GM12878 (cell line): ENCODE data around the gene FERMT3. TPM values are rescaled to one million over a fixed set of nuclear protein-coding genes. Genes with fewer than 3 reads are reported as not detected.

Experiments
- ASH2L ChIP-seq: fragments of 300-600, 200-600 bp; sonication (generic); IDR thresholded peaks from 2 replicates; pipeline ENCODE4 v1.6.1; 2017; ENCODE audit warnings: low read depth, mild to moderate bottlenecking, borderline replicate concordance
- BACH1 ChIP-seq: fragments of 450-650 bp; IDR thresholded peaks from 2 replicates; pipeline ENCODE4 v1.6.1; 2017; ENCODE audit warnings: mild to moderate bottlenecking, borderline replicate concordance
- BHLHE40 ChIP-seq, 2 experiments: fragments of 450-650 bp in 1 of 2; IDR thresholded peaks; 2 replicates each; pipeline ENCODE4 v1.6.1; 2011 to 2017; ENCODE audit warnings: low read depth in 2 of 2, borderline replicate concordance in 1 of 2, improper control_type of control experiment in 1 of 2, low read length in 1 of 2, mild to moderate bottlenecking in 1 of 2
- DPF2 ChIP-seq: fragments of 450-650 bp; IDR thresholded peaks from 2 replicates; pipeline ENCODE4 v1.6.1; 2017; ENCODE audit warnings: mild to moderate bottlenecking
- EZH2 ChIP-seq: IDR thresholded peaks from 2 replicates; pipeline ENCODE4 v1.6.1; 2012; ENCODE audit warnings: low read depth, mild to moderate bottlenecking, control low read depth, inconsistent platforms, low read length, borderline replicate concordance; ENCODE audit not compliant: control insufficient read depth
- HCFC1 ChIP-seq: fragments of 150-350 bp; IDR thresholded peaks from 2 replicates; pipeline ENCODE4 v1.6.1; 2014; ENCODE audit warnings: low read length
- IKZF1 ChIP-seq: fragments of 450-650 bp; conservative IDR thresholded peaks from 2 replicates; pipeline ENCODE4 v1.6.1; 2017; ENCODE audit warnings: antibody characterized with exemption, mild to moderate bottlenecking
- KDM1A ChIP-seq: fragments of 200-600 bp; sonication (generic); IDR thresholded peaks from 2 replicates; pipeline ENCODE4 v1.6.1; 2016; ENCODE audit warnings: borderline replicate concordance
- KLF5 ChIP-seq: fragments of 450-650 bp; IDR thresholded peaks from 2 replicates; pipeline ENCODE4 v1.6.1; 2014; ENCODE audit warnings: mild to moderate bottlenecking; ENCODE audit not compliant: partially characterized antibody
- MEF2B ChIP-seq: fragments of 450-650 bp; IDR thresholded peaks from 2 replicates; pipeline ENCODE4 v1.6.1; 2018; ENCODE audit warnings: mild to moderate bottlenecking, moderate library complexity; ENCODE audit not compliant: partially characterized antibody, poor library complexity, severe bottlenecking
- MXI1 ChIP-seq: fragments of 150-350 bp; IDR thresholded peaks from 2 replicates; pipeline ENCODE4 v1.6.1; 2011; ENCODE audit warnings: low read depth, mild to moderate bottlenecking, inconsistent platforms, low read length, improper control_type of control experiment
- NR2C1 ChIP-seq: fragments of 450-650 bp; IDR thresholded peaks from 2 replicates; pipeline ENCODE4 v1.6.1; 2017; ENCODE audit warnings: antibody characterized with exemption, mild to moderate bottlenecking, moderate library complexity
- NR2F1 ChIP-seq: fragments of 450-650 bp; conservative IDR thresholded peaks from 2 replicates; pipeline ENCODE4 v1.6.1; 2017; ENCODE audit warnings: mild to moderate bottlenecking
- POLR2A ChIP-seq: IDR thresholded peaks from 2 replicates; pipeline ENCODE4 v1.6.1; 2011; ENCODE audit warnings: low read depth, mild to moderate bottlenecking, low read length
- RB1 ChIP-seq: fragments of 450-650 bp; formaldehyde crosslinking; IDR thresholded peaks from 2 replicates; pipeline ENCODE4 v1.6.1; 2017; ENCODE audit warnings: mild to moderate bottlenecking, borderline replicate concordance
- RUNX3 ChIP-seq: IDR thresholded peaks from 2 replicates; pipeline ENCODE4 v1.6.1; 2012; ENCODE audit warnings: low read length, inconsistent platforms
- STAT3 ChIP-seq: IDR thresholded peaks from 2 replicates; pipeline ENCODE4 v1.6.1; 2011; ENCODE audit warnings: low read depth, low read length, improper control_type of control experiment
- TBL1XR1 ChIP-seq: IDR thresholded peaks from 2 replicates; pipeline ENCODE4 v1.6.1; 2012; ENCODE audit warnings: low read depth, low read length, improper control_type of control experiment
- TCF12 ChIP-seq: IDR thresholded peaks from 2 replicates; pipeline ENCODE4 v1.6.1; 2011; ENCODE audit warnings: low read depth, mild to moderate bottlenecking, low read length
- WRNIP1 ChIP-seq: IDR thresholded peaks from 2 replicates; pipeline ENCODE4 v1.6.1; 2011; ENCODE audit warnings: low read depth, low read length, improper control_type of control experiment, borderline replicate concordance
- YBX1 ChIP-seq: fragments of 450-650 bp; IDR thresholded peaks from 2 replicates; pipeline ENCODE4 v1.6.1; 2016; ENCODE audit warnings: antibody characterized with exemption
- ZBED1 ChIP-seq: IDR thresholded peaks from 2 replicates; pipeline ENCODE4 v1.6.1; 2016; ENCODE audit warnings: borderline replicate concordance
- ZNF207 ChIP-seq: fragments of 450-650 bp; IDR thresholded peaks from 2 replicates; pipeline ENCODE4 v1.6.1; 2014; ENCODE audit warnings: antibody characterized with exemption, mild to moderate bottlenecking, borderline replicate concordance
- ZNF24 ChIP-seq: fragments of 450-650 bp; IDR thresholded peaks from 2 replicates; pipeline ENCODE4 v1.6.1; 2017; ENCODE audit warnings: antibody characterized with exemption, mild to moderate bottlenecking
- ZNF274 ChIP-seq: IDR thresholded peaks from one replicate; pipeline ENCODE4 v1.8.0; 2011; ENCODE audit not compliant: insufficient read length, insufficient read depth
- ZZZ3 ChIP-seq: IDR thresholded peaks from 2 replicates; pipeline ENCODE4 v1.6.1; 2011; ENCODE audit warnings: low read depth; ENCODE audit not compliant: control insufficient read depth, insufficient read length
- polyA plus RNA-seq, 11 experiments: library from polyadenylated mRNA; depleted of rRNA in 4 of 11; unstranded in 6 of 11; stranded (reverse) in 5 of 11; fragments of >200 nt; fragmentation: Nextera tagmentation in 4 of 11; fragmentation: Illumina TruSeq in 1 of 11; extraction: Ambion mirVana in 4 of 11; extraction: Trizol in 1 of 11; gene quantifications; 1 replicate in 1 of 11; 2 replicates in 10 of 11; pipeline versions ENCODE4 v1.2.1 to v1.2.3, GENCODE V29; 2011 to 2016; ENCODE audit warnings: inconsistent platforms in 2 of 11, missing spikeins in 2 of 11, low read depth in 1 of 11
- total RNA-seq, 4 experiments: library from RNA; depleted of rRNA in 3 of 4; stranded (reverse); fragments of >200 nt in 3 of 4; fragmentation: Illumina TruSeq in 1 of 4; extraction: Trizol in 1 of 4; gene quantifications; 2 replicates each; pipeline versions ENCODE4 v1.2.1 to v1.2.3, GENCODE V29; 2013 to 2021
- TF ChIP-seq, protein P1 (sequence below): IDR thresholded peaks from 2 replicates; pipeline ENCODE4 v1.6.1; 2012; ENCODE audit warnings: low read depth, low read length, improper control_type of control experiment
- TF ChIP-seq, protein P2 (sequence below): fragments of 450-650 bp; IDR thresholded peaks from 2 replicates; pipeline ENCODE4 v1.6.1; 2016; ENCODE audit warnings: mild to moderate bottlenecking
- TF ChIP-seq, protein P3 (sequence below): IDR thresholded peaks from 2 replicates; pipeline ENCODE4 v1.6.1; 2011; ENCODE audit warnings: mild to moderate bottlenecking, low read depth, low read length, moderate library complexity; ENCODE audit not compliant: insufficient replicate concordance
- TF ChIP-seq, protein P4 (sequence below): IDR thresholded peaks from 2 replicates; pipeline ENCODE4 v1.6.1; 2011; ENCODE audit warnings: low read depth, low read length, improper control_type of control experiment, borderline replicate concordance

The FERMT3 gene
- total and polyA plus RNA-seq, 10 of the 15 experiments (the other 5 are each of a cell fraction or from before 2014, with no cell fraction given): 2.0 to 211 (median 114) TPM

DNA sequence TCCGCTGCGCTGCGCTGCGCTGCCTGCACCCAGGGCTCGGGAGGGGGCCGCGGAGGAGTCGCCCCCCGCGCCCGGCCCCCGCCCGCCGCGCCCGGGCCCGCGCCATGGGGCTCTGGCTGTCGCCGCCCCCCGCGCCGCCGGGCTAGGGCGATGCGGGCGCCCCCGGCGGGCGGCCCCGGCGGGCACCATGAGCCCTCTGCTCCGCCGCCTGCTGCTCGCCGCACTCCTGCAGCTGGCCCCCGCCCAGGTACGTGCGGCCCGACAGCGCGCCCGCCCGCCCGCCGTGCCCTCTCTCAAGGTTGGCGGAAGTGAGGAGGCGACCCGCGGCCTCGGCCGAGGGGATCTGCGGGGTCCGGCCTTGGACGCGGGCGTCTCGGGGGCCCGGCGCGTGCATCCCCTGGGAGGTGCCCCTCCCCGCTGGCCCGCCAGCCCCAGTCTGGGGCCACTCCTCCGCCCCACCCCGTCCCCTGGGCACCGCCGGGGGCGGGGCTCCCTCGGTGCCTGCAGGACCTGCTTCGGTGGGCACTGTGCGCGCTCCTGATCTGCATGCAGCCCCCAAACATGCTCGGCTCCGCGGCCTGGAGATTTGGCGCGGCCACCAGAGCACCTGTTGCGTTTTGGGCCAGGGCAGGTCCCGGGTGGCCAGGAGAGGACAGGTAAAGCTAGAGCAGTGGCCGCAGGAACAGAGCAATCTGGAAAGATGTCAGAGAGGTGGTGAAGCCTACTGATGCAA, 28.3 kb downstream of the FERMT3 start (continued):
- TF ChIP-seq, protein P1, sequence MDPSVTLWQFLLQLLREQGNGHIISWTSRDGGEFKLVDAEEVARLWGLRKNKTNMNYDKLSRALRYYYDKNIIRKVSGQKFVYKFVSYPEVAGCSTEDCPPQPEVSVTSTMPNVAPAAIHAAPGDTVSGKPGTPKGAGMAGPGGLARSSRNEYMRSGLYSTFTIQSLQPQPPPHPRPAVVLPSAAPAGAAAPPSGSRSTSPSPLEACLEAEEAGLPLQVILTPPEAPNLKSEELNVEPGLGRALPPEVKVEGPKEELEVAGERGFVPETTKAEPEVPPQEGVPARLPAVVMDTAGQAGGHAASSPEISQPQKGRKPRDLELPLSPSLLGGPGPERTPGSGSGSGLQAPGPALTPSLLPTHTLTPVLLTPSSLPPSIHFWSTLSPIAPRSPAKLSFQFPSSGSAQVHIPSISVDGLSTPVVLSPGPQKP: no peak
- 0 out of 2 replicates have a peak, but pooled peaks have one; percentile 54 for TF ChIP-seq RB1
- TF ChIP-seq ZNF207: no peak
- TF ChIP-seq TCF12: no peak
- no peak for TF ChIP-seq ZNF274
- no peak for TF ChIP-seq KDM1A
- no peak for TF ChIP-seq KLF5
- no peak for TF ChIP-seq EZH2
- no peak for TF ChIP-seq YBX1
- TF ChIP-seq ZNF24: no peak
- TF ChIP-seq, protein P2, sequence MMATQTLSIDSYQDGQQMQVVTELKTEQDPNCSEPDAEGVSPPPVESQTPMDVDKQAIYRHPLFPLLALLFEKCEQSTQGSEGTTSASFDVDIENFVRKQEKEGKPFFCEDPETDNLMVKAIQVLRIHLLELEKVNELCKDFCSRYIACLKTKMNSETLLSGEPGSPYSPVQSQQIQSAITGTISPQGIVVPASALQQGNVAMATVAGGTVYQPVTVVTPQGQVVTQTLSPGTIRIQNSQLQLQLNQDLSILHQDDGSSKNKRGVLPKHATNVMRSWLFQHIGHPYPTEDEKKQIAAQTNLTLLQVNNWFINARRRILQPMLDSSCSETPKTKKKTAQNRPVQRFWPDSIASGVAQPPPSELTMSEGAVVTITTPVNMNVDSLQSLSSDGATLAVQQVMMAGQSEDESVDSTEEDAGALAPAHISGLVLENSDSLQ: no peak
- no peak for TF ChIP-seq RUNX3
- peak; percentile 40 for TF ChIP-seq IKZF1
- TF ChIP-seq ZBED1: no peak
- TF ChIP-seq ASH2L: no peak
- TF ChIP-seq DPF2: peak; percentile 48
- no peak for TF ChIP-seq HCFC1
- TF ChIP-seq, protein P3, sequence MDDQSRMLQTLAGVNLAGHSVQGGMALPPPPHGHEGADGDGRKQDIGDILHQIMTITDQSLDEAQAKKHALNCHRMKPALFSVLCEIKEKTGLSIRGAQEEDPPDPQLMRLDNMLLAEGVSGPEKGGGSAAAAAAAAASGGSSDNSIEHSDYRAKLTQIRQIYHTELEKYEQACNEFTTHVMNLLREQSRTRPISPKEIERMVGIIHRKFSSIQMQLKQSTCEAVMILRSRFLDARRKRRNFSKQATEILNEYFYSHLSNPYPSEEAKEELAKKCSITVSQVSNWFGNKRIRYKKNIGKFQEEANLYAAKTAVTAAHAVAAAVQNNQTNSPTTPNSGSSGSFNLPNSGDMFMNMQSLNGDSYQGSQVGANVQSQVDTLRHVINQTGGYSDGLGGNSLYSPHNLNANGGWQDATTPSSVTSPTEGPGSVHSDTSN: no peak
- no peak for TF ChIP-seq POLR2A
- no peak for TF ChIP-seq NR2C1
- TF ChIP-seq WRNIP1: no peak
- no peak for TF ChIP-seq STAT3
- no peak for TF ChIP-seq ZZZ3
- TF ChIP-seq NR2F1: peak; percentile 47
- peak; percentile 73 for TF ChIP-seq MEF2B
- 0 out of 2 replicates have a peak, but pooled peaks have one; percentile 55 for TF ChIP-seq BACH1
- peak in 1 of 2 experiments; percentile 83; a peak in 2 of 4 replicates for TF ChIP-seq BHLHE40 (IDR thresholded peaks at IDR 0.05; ENCODE audit: borderline replicate concordance in 1 of 2, low read depth in 2 of 2, low read length in 1 of 2)
- TF ChIP-seq TBL1XR1: no peak
- no peak for TF ChIP-seq MXI1
- TF ChIP-seq, protein P4, sequence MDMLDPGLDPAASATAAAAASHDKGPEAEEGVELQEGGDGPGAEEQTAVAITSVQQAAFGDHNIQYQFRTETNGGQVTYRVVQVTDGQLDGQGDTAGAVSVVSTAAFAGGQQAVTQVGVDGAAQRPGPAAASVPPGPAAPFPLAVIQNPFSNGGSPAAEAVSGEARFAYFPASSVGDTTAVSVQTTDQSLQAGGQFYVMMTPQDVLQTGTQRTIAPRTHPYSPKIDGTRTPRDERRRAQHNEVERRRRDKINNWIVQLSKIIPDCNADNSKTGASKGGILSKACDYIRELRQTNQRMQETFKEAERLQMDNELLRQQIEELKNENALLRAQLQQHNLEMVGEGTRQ: no peak
